NB4 (cell line): ENCODE data around the gene PLEKHH2.

Experiments used
- DNase-seq: peaks from one replicate; pipeline ENCODE4 v3.0.0; 2010; ENCODE audit warnings: low read depth
- H3K4me3 ChIP-seq: one replicate; pipeline ENCODE4 v1.5.1; 2011; ENCODE audit warnings: mild to moderate bottlenecking, low read depth, low read length, moderate library complexity
- CTCF ChIP-seq: IDR thresholded peaks from one replicate; pipeline ENCODE4 v1.5.1; 2012; ENCODE audit warnings: low read depth, low read length
- MAX ChIP-seq: IDR thresholded peaks from 2 replicates; pipeline ENCODE4 v1.6.1; 2011; ENCODE audit warnings: low read depth, low read length
- MYC ChIP-seq: IDR thresholded peaks from 2 replicates; pipeline ENCODE4 v1.6.1; 2011; ENCODE audit warnings: low read depth, low read length
- POLR2A ChIP-seq: IDR thresholded peaks from 2 replicates; pipeline ENCODE4 v1.6.1; 2011; ENCODE audit warnings: mild to moderate bottlenecking; ENCODE audit not compliant: insufficient read length; ENCODE audit errors: extremely low read depth

PLEKHH2 gene

GRCh38 chr2:43751476-43751990, 114.5 kb downstream of the PLEKHH2 start:
- H3K4me3 ChIP-seq = no peak overlapping the region
- DNase-seq = no peak
- no peak for TF ChIP-seq MAX
- no peak for TF ChIP-seq POLR2A
- TF ChIP-seq MYC = no peak
- no peak for TF ChIP-seq CTCF

- H3K4me3 ChIP-seq = no peak overlapping the region
- TF ChIP-seq CTCF = no peak
- TF ChIP-seq MAX = no peak
- TF ChIP-seq MYC = no peak
- no peak for TF ChIP-seq POLR2A
- no peak for DNase-seq
Measured at GRCh38 chr2:43752302-43752701, 115.2 kb downstream of the PLEKHH2 start.

- no peak overlapping the region for H3K4me3 ChIP-seq
- TF ChIP-seq MYC = no peak
- TF ChIP-seq POLR2A = no peak
- TF ChIP-seq CTCF = no peak
- TF ChIP-seq MAX = no peak
- DNase-seq = no peak
Measured at GRCh38 chr2:43754180-43754579, 117.1 kb downstream of the PLEKHH2 start.

GRCh38 chr2:43758739-43759138, 121.7 kb downstream of the PLEKHH2 start:
- no peak for TF ChIP-seq MYC
- TF ChIP-seq POLR2A = no peak
- TF ChIP-seq CTCF = no peak
- no peak for TF ChIP-seq MAX
- H3K4me3 ChIP-seq = no peak overlapping the region
- no peak for DNase-seq

- TF ChIP-seq POLR2A (no peak), CTCF (no peak), MYC (no peak), MAX (no peak)
- no peak for DNase-seq
- H3K4me3 ChIP-seq = no peak overlapping the region
Measured at GRCh38 chr2:43759195-43759594, 122.1 kb downstream of the PLEKHH2 start.

GRCh38 chr2:43762286-43762685, 125.2 kb downstream of the PLEKHH2 start:
- no peak for TF ChIP-seq MAX
- TF ChIP-seq CTCF = no peak
- TF ChIP-seq POLR2A = no peak
- no peak for TF ChIP-seq MYC
- no peak for DNase-seq
- no peak overlapping the region for H3K4me3 ChIP-seq
